GM19438 (cell line): Measurements from ENCODE around the gene ACBD4.

Source experiments
- ATAC-seq: cut with Tn5 transposase; IDR thresholded peaks from one replicate; pipeline ENCODE4 v1.9.1; 2021; ENCODE audit warnings: low read depth; ENCODE audit not compliant: unreplicated experiment

The ACBD4 gene

GRCh38 chr17:45103269-45103795 is 32.2 kb upstream of the ACBD4 start:
- ATAC-seq, result no peak

DNA sequence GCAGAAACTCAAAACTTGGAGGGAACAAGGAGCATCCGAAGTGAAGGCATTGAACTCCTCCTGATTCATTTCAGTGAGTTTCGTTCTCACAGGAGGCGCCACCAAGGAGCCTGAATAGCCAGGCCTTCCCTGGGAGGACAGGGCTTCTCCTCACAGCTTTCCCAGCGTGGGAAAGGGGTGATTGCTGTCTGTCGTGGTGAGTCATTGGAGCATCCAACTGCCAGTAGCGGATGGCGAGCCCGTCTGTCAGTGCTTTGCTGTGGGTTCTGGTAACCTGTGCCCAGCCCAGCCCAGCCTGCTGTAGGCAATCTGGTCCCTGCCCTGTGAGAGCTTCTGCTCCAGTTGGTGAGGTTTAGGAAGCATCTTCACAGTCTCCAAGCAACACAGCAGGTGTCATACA is 31.5 kb upstream of the ACBD4 start:
- ATAC-seq, result no peak

GRCh38 chr17:45104497-45104896 is 31.0 kb upstream of the ACBD4 start:
- ATAC-seq, result no peak

- no peak for ATAC-seq
Observed at GRCh38 chr17:45104907-45105624, 30.4 kb upstream of the ACBD4 start.

DNA sequence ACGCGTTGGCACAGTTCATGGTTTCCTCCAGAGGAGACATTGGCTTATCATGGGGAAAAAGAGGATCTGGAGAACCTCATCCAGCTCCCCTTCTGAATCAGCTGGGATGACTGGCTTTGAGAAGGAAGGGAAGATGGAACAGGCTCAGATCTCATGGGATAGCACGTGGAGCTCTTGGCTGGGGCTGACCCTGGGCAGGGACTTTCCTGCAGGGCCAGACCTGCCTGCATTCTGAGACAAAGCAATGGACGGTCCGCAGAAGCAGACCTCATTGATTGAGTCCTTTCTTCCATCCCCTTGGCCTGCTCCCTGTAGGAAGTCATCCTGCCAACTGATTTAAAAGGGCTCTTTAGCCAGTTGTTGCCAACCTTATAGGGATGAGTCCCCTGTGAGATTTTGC is 29.4 kb upstream of the ACBD4 start:
- no peak for ATAC-seq

DNA sequence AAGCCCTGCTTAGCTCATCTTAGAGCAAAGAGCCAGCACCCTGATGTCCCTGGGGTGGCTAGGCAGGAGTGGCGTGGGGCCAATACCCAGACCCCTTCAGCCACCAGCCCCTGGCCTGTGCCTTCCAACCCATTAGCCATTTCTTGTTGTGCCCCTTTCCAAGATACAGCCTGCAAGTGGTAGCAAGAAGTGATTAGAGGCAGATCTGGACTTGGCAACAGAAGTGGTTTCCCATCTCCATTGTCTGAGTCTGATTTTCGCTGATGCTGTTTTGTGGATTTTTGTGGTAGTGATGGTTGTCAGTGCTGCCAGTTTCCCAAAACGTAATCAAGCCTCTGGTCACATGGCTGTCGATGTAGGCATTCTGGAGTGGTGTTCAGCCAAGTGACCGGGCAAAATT is 28.9 kb upstream of the ACBD4 start:
- no peak for ATAC-seq

DNA sequence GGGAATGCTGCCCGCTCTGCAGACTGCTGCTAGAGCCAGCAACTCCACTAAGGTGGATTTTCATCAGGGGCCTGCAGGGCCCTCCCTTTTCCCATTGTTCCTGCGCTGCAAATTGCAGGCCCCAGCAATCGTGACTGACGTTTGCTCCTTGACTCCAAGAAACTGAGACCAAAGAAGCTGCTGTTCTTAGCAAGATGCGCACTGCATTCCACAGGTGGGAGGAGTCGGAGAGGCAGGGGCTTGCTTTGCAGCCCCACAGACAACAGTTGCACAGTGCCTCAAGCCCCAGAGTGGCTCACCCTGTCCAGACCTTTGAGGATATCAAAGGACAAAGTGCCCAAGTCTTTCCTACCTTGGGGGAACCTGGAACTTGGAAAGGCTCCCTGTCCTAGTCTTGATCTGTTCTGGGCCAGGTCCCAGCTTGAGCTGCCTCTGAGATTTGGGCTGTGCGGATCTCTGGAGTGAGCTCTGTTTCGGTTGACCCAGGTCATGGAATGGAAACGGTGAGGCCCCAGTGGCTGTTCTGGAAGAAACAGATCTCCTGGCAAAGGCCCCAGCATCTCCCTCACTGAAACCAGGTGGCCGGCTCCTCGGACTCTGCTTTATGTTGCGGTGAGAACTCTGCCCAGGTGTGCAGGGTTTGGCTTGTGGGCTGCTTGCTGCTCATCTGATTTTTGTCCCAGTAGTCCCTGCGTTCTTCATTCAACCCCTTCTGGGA is 28.0 kb upstream of the ACBD4 start:
- no peak for ATAC-seq

DNA sequence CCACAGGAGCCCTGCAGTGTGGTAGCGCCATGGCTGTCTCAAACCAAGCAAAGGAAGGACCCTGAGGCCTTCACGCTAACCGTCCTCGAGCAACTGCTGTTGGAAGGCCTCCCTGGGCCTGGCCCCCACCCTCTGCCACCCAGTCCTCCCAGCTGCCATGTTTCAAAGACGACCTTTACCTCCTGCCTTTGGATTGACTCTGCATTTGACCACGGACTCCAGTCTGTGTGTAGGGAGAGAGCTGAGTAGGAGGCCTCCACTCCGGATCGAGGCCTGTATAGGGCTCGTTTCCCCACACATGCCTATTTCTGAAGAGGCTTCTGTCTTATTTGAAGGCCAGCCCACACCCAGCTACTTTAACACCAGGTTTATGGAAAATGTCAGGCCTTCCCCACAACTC is 27.4 kb upstream of the ACBD4 start:
- no peak for ATAC-seq

GRCh38 chr17:45108595-45109521 is 26.6 kb upstream of the ACBD4 start:
- no peak for ATAC-seq

DNA sequence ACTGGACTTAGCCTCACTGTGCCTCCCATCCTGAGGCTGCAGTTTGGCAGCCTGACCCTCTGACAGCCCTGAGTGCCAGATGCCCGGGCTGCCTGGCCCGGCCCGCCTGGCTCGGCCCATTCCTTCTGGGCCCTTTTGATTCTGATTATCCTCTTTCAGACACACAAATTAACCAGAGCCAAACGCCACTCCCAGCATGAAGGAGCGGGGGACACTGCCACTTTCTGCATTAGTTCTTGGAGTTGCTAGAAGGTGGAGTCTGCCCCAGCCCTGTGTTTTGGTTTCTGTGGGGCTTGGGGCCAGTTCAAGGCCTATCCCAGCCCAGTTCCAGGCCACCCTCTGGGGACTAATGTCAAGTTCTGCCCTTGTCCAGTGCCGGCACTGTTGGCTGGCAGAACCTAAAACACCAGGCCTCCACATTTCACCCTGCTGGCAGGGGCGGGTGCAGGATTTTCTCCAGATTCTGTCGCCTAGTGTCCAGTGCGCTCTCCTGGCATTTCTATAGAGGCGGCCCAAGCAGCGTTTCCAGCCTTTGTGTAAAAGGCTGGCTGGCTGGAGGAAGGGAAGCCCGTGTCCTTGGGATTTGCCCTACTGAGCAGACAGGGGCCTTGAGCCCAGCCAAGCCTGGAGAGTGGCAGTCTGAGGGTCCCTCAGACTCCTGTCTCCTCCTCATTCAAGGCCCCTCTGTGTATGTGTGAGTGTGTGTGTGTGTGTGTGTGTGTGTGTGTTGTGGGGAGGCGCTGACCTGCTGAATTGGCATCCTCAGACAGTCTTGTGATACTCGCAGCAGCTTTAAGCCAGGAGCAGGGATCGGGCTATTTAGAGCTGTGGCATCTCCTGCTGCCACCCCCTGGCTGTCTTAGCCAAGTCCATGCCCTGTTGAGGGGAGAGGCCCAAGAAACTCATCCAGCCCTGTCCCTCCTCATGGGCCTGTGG is 24.5 kb upstream of the ACBD4 start:
- no peak for ATAC-seq

- ATAC-seq, result no peak
Observed at GRCh38 chr17:45111850-45112249, 23.6 kb upstream of the ACBD4 start.

DNA sequence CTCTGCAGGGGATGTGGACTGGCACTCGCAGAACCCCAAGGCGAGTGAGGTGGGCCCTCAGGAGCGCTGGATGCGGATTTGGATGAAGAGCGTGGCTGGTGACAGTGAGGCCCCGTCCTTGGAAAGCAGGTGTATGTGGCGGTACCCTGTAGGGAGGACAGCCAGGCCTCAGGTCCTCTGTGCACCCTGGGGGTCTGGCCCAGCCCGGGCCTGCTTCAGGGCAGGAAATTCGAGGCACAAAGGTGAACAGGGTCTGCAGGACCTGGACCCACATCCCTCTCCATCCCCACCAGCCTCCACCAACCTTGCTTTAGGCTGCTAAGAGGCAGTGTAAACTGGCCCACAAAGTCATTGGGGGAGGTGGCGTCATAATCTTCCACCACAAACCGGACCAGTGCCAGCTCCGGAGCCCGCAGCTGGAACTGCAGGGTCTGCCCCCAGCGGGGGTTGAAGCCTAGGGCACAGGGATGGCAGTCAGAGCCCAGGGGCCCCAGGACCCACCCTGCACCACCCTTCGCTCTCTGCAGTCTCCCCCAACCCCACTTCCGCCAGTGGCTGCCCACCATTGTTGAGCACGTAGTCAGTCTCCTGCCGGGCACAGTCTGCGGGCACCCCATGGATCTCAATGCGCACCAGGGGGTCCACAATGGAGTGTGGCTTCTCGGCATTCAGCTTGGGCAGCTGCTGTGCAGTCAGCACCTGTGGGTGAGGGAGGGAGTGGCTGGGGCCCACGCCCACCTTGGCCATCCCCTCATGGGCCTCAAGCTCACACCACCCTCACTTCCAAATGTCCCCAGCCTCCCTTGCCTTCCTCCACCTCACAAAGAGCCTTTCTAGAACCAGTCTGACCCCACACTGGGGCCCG is 22.7 kb upstream of the ACBD4 start:
- no peak for ATAC-seq

DNA sequence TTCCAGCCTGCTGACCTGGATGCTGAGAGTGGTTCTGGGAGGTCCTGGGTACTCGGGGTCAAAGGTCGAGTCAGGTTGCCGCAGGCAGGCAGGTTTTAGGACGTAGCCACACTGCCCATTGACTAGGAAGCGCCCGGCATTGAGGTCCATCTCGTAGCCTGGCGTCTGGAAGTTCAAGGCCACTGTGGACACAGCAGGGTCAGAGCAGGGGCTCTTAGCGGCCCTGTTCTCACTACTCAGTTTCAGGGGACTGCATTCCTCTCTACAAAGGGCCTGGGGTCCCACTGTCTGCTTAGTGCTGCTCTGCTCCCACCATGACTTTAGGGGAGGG is 22.1 kb upstream of the ACBD4 start:
- ATAC-seq, result no peak

GRCh38 chr17:45114117-45114932 is 21.2 kb upstream of the ACBD4 start:
- no peak for ATAC-seq

DNA sequence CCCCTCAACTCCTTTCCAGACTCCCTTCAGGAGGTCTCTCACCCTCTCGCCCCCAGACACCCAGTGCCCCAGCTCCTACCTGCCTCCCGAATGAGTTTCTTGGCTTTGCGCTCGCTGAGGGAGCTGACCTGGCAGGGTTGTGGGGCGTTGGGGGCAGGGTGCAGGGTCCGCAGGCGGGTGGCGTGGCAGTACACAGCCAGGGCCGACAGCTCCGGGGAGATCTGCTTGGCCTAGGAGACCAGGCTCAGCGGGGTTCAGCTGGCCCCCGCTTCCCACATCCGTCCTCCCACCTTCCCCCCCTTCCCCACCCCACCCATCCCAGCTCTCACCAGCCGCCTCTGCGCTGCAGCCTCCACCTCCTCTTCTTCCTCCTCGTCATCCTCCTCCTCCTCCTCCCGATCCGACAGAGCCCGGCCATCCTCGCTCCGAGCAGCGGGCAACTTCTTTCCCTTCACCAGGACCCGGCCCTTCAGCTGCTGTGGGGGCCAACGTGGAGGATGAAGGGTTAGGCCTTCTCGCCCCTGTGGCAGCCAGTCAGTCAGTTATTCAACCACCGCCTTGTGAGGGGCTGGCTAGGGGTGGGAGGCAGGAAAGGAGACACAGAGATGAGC is 20.4 kb upstream of the ACBD4 start:
- ATAC-seq, result no peak

GRCh38 chr17:45115871-45116270 is 19.6 kb upstream of the ACBD4 start:
- no peak for ATAC-seq

DNA sequence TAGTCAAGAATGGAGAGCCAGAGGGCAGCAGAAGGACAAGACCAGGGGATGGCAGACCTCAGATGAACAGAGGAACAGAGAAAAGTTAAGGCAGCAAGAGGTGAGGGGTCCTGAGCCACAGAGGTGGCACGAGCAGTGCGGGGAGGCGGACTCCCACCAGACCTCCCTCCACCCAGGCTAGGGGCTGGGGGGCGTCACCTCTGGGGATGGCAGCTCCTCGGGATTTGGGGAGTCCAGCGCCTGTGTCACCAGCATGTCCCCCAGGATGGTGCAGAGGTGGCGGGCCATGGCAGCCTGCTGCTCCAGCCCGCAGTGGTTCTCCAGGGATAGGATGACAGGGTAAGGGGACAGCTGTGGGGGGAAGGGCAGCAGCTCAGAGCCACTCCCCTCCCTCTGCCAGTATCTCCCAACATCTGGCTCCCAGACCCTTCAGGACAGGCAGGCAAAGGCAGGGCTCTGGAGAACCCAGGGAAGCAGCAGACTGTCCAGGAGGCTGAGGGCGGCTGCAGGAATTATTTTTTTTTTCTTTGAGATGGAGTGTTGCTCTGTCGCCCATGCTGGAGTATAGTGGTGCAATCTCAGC is 19.0 kb upstream of the ACBD4 start:
- no peak for ATAC-seq

DNA sequence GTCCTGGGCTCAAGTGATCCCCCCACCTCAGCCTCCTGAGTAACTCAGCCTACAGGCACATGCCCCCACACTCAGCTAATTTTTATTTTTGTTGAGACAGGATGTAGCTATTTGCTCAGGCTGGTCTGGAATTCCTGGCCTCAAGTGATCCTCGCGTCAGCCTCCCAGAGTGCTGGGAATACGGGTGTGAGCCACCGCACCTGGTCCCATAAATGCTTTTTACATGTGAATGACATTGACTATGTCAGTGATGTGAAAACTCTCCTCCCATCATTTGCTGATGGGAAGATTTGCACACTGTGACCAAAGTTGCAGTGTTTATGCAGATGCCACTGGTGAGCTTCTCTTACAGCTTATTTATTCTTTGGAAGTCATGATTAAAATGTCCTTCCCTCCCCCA is 18.2 kb upstream of the ACBD4 start:
- ATAC-seq, result no peak
